Stomach (tissue), 9 donors: ENCODE measurements around the gene PNISR. TPM values are rescaled to one million over a fixed set of nuclear protein-coding genes. Genes with fewer than 3 reads are reported as not detected.

ENCODE experiments used
- DNase-seq, 2 donors: peaks; one replicate each; pipeline versions ENCODE4 v3.0.0 to v3.0.0-alpha.2; 2013 to 2019
- H3K27ac ChIP-seq, 5 donors: fragments of 200-600 bp in 4 of 5; sonication (generic) in 4 of 5; one replicate each; pipeline ENCODE4 v1.5.1; 2013 to 2019; ENCODE audit warnings: mild to moderate bottlenecking in 1 of 5, moderate library complexity in 1 of 5
- H3K27me3 ChIP-seq, 3 donors: fragments of 200-600 bp; sonication (generic); one replicate each; pipeline ENCODE4 v1.5.1; 2017 to 2019; ENCODE audit warnings: mixed run types in 1 of 3
- H3K36me3 ChIP-seq, 4 donors: fragments of 200-600 bp; sonication (generic); 1 replicate in 3 of 4; 2 replicates in 1 of 4; pipeline ENCODE4 v1.5.1; 2016 to 2019
- H3K4me1 ChIP-seq, 4 donors: fragments of 200-600 bp; sonication (generic); one replicate each; pipeline ENCODE4 v1.5.1; 2016 to 2019
- H3K4me3 ChIP-seq, 4 donors: fragments of 200-600 bp; sonication (generic) in 3 of 4; one replicate each; pipeline ENCODE4 v1.5.1; 2016 to 2019; ENCODE audit warnings: mild to moderate bottlenecking in 1 of 4
- H3K9me3 ChIP-seq, 4 donors: fragments of 200-600 bp; sonication (generic); one replicate each; pipeline ENCODE4 v1.5.1; 2016 to 2019
- EP300 ChIP-seq: sonication (generic); formaldehyde crosslinking; IDR thresholded peaks from one replicate; pipeline ENCODE4 v1.6.1; 2017; ENCODE audit warnings: antibody characterized with exemption
- POLR2A ChIP-seq, 4 donors: fragments of 450-650 bp; IDR thresholded peaks; one replicate each; pipeline ENCODE4 v1.6.1; 2016; ENCODE audit warnings: antibody characterized with exemption in 4 of 4, control low read depth in 2 of 4, mild to moderate bottlenecking in 1 of 4, moderate library complexity in 1 of 4
- POLR2AphosphoS5 ChIP-seq, 3 donors: sonication (generic); formaldehyde crosslinking; IDR thresholded peaks; one replicate each; pipeline ENCODE4 v1.6.1; 2016; ENCODE audit warnings: antibody characterized with exemption in 3 of 3
- WGBS, 5 donors: extraction: QIAGEN DNeasy Blood & Tissue Kit in 3 of 5; methylation state at CpG; one replicate each; pipeline versions ENCODE4 v1.1.5 to v1.1.7; 2013 to 2018; 5-methylcytosine and 5-hydroxymethylcytosine counted together
- intact Hi-C: fragments of 100-400 bp; cut with DNase I; formaldehyde crosslinking; loops from one replicate; pipeline ENCODE4 v1.15.1; 2023; ENCODE audit warnings: low total_unique reads
- polyA plus RNA-seq, 3 donors: library from polyadenylated mRNA; stranded (reverse); fragments of 200-250 nt; gene quantifications; one replicate each; pipeline ENCODE4 v1.2.3, GENCODE V29; 2013
- total RNA-seq, 5 donors: library from RNA; depleted of rRNA; stranded (reverse); fragments of >200 nt; gene quantifications; one replicate each; pipeline versions ENCODE4 v1.1.0 to v1.2.3, GENCODE V29; 2014 to 2016
- TF ChIP-seq, protein P1 (sequence below), 7 experiments: fragments of 450-650 bp in 4 of 7; fragments of 200-600 bp in 3 of 7; sonication (generic) in 3 of 7; IDR thresholded peaks; one replicate each; pipeline ENCODE4 v1.5.1; 2016 to 2019; ENCODE audit warnings: antibody characterized with exemption in 7 of 7, control low read depth in 2 of 7, mild to moderate bottlenecking in 1 of 7
- donor health status: healthy with polysubstance abuse.
- donor health status: Bipolar disorder and iron deficiency.
- donor health status: healthy.

The PNISR gene
- total and polyA plus RNA-seq, 8 donors = 16.9 to 320 (median 116) TPM

DNA sequence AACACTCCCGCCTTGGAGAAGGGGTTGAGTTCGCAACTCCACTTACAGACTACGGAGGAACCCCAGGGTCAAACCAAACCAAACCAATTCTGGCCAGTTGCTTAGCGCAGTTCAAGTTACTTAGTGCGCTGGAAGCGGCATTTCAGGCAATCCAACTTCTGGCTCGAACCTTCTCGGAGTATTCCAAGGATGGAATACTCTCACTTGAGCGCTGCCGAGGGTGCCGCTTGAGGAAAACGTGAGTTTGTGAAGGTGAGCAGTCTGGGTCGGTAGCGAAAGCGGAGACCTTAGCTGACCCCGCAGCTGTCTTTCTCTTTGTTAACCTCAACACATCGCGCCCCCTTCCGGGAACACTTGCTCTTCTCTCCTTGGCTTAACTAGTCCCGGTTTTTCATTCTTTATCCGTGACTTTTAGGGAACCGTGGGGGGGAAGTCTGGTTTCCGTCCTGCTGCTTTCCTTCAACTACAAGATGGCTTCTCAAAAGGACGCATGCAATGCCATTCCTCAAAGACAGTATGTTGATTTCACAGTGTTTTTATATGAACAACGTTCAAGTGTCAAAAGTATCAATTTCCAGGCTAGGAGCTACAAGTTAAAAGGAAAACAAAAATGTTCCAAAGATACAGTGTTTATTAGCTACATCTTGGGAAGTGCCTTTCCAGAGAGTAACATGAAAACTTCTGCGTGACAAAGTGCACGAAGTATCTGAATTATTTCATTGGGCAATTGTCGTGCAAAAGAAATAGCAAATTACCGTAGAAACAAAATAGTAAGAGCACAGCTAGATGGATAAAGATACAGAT lies 741 bp upstream of the PNISR start:
- peak overlapping the region; percentile 94 to 99 (median 98) for H3K27ac ChIP-seq
- H3K27me3 ChIP-seq = no peaks in the 10 kb centered on the region
- intact Hi-C loops = no loop called here
- peaks cover 43 to 62% (median 50%) of the 10 kb centered on the region in 4 donors for H3K4me1 ChIP-seq
- DNase-seq = peak; percentile 73 to 93
- no peaks in the 10 kb centered on the region for H3K9me3 ChIP-seq
- H3K36me3 ChIP-seq = peaks cover 0 to 4% (median 3%) of the 10 kb centered on the region in 4 donors
- TF ChIP-seq POLR2A (IDR thresholded peaks at IDR 0.05) (no peak), POLR2AphosphoS5 (IDR thresholded peaks at IDR 0.05) (peak in 1 of 3 donors; percentile 28), EP300 (no peak)
- TF ChIP-seq, protein P1, sequence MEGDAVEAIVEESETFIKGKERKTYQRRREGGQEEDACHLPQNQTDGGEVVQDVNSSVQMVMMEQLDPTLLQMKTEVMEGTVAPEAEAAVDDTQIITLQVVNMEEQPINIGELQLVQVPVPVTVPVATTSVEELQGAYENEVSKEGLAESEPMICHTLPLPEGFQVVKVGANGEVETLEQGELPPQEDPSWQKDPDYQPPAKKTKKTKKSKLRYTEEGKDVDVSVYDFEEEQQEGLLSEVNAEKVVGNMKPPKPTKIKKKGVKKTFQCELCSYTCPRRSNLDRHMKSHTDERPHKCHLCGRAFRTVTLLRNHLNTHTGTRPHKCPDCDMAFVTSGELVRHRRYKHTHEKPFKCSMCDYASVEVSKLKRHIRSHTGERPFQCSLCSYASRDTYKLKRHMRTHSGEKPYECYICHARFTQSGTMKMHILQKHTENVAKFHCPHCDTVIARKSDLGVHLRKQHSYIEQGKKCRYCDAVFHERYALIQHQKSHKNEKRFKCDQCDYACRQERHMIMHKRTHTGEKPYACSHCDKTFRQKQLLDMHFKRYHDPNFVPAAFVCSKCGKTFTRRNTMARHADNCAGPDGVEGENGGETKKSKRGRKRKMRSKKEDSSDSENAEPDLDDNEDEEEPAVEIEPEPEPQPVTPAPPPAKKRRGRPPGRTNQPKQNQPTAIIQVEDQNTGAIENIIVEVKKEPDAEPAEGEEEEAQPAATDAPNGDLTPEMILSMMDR (IDR thresholded peaks at IDR 0.05) = peak in 3 of 7 experiments; percentile 6 to 30 (median 29)
- peak overlapping the region; percentile 60 to 81 (median 76) for H3K4me3 ChIP-seq
- 1 to 3% (median 2%) methylated on average over 29 of the region's 29 CpGs for WGBS, 5 donors

DNA sequence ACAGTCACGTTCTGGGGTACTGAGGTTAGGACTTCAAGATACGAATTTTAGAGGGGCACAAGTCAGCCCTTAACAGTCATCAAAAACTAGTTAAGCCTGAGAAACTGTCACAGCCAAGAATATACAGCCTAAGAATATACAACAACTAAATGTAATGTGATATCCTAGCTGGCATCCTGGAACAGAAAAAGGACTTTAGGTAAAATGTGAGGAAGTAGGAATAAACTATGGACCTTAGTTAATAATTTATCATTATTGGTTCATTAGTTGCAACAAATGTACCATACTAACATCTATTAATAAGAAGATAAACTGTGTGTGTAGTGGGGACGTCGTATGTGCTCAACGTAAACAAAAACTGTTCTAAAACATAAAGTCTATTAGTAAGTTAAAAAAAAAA lies 1.1 kb downstream of the PNISR start:
- H3K36me3 ChIP-seq = no peaks in the 10 kb centered on the region
- DNase-seq = no peak
- WGBS, 5 donors = 31 to 51% (median 34%) methylated on average over 5 of the region's 5 CpGs
- peak overlapping the region in 4 of 5 donors; percentile 94 to 99 (median 98) for H3K27ac ChIP-seq
- intact Hi-C loops = no loop called here
- H3K27me3 ChIP-seq = no peaks in the 10 kb centered on the region
- H3K4me3 ChIP-seq = peak overlapping the region; percentile 60 to 81 (median 76)
- no peaks in the 10 kb centered on the region for H3K9me3 ChIP-seq
- no peak for TF ChIP-seq POLR2A (IDR thresholded peaks at IDR 0.05)
- TF ChIP-seq EP300 = no peak
- no peak for TF ChIP-seq POLR2AphosphoS5 (IDR thresholded peaks at IDR 0.05)
- TF ChIP-seq, protein P1 (IDR thresholded peaks at IDR 0.05) = no peak
- peaks cover 43 to 80% (median 60%) of the 10 kb centered on the region in 4 donors for H3K4me1 ChIP-seq

DNA sequence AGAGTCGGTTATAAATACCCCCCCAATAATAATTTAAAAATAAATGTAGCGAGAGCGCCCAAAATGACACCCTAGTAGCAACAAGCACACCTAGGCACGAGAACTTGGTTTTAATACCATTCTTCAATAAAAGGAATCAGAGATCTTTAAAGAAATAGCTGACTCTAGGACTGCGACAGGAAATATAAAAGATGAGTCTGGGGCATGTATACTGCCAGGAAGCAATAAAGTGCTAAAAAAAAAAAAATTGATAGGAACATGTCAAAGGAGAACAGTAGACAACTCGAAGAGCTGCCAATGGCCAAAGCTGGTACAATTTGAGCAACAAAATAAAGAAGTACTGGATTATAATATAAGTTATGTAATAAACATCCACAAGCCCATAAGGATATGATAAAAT lies 2.2 kb downstream of the PNISR start:
- Histone ChIP-seq H3K27ac (no peak overlapping the region), H3K9me3 (no peaks in the 10 kb centered on the region), H3K36me3 (no peaks in the 10 kb centered on the region), H3K4me1 (peaks cover 43 to 84% (median 65%) of the 10 kb centered on the region in 4 donors), H3K27me3 (no peaks in the 10 kb centered on the region), H3K4me3 (peak overlapping the region in 2 of 4 donors; percentile 75 to 81)
- no peak for TF ChIP-seq POLR2A (IDR thresholded peaks at IDR 0.05)
- intact Hi-C loops = no loop called here
- no peak for DNase-seq
- 77 to 91% (median 89%) methylated on average over 6 of the region's 6 CpGs for WGBS, 5 donors

DNA sequence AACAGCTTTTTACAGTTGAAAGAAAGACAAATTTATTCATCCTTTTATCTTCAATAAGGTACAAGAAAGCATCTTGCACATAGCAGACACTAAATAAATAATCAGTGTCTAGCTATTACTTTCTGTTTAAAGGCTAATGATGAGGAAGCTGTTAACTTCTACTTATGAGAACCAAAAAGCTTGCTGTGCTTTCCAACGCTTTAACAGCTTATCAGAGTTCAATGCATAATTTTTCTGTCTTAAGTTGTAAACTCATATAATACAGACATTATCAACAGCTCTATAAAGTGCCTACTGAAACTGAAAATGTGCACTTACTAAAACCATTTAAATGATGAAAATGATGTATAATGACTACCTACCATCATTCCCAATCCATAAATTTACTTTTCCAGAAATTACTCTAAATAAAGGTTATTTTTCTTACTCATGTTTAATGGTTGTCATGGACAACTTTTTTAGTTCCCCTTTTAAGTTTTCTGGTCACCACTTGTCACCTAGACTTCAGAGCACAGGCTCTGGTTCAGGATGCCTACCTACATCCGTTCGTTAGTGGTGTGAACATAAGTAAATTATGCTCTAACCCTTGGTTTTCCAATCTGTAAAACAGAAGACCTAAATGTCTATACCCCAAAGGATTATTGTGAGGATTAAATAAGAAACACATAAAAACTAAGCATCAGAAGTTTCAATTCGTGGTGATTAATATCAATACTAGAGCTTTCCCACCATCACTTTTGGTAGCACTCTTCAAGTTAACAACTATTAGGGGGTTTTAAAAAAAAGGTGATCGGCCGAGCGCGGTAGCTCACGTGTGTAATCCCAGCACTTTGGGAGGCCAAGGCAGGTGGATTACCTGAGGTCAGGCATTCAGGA lies 8.0 kb downstream of the PNISR start:
- no peak for TF ChIP-seq POLR2AphosphoS5 (IDR thresholded peaks at IDR 0.05)
- no peak overlapping the region for H3K27ac ChIP-seq
- peaks cover 0 to 18% (median 4%) of the 10 kb centered on the region in 4 donors for H3K36me3 ChIP-seq
- H3K27me3 ChIP-seq = no peaks in the 10 kb centered on the region
- H3K9me3 ChIP-seq = no peaks in the 10 kb centered on the region
- no peak overlapping the region for H3K4me3 ChIP-seq
- no peak for DNase-seq
- WGBS, 5 donors = 68 to 81% (median 80%) methylated on average over 9 of the region's 9 CpGs
- H3K4me1 ChIP-seq = peaks cover 25 to 92% (median 58%) of the 10 kb centered on the region in 4 donors
- intact Hi-C loops = no loop called here

DNA sequence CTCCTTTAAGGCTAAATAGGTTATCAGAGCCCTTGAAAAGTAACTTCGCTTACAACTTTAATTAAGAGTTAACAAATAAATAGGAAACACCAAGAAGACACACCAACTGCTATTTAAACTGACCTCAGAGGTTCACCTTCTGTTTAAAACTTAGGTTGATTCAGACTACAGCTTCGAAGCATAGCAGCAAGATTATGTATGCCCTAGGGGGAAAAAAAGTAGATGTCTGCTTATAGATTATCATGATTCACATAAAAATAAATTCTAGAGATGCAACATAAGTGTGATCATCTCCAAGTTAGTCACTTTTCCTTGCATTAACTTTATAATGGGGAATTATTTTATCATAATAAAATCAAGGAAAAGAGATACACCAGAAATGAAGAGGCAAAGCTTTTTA lies 8.9 kb downstream of the PNISR start:
- 30 to 61% (median 48%) methylated on average over 2 of the region's 2 CpGs for WGBS, 5 donors
- no peak for DNase-seq
- peaks cover 0 to 27% (median 13%) of the 10 kb centered on the region in 4 donors for H3K36me3 ChIP-seq
- no peak for TF ChIP-seq POLR2AphosphoS5 (IDR thresholded peaks at IDR 0.05)
- TF ChIP-seq EP300 = no peak
- TF ChIP-seq POLR2A (IDR thresholded peaks at IDR 0.05) = no peak
- TF ChIP-seq, protein P1 (IDR thresholded peaks at IDR 0.05) = no peak
- no peaks in the 10 kb centered on the region for H3K27me3 ChIP-seq
- H3K4me3 ChIP-seq = no peak overlapping the region
- H3K9me3 ChIP-seq = no peaks in the 10 kb centered on the region
- H3K27ac ChIP-seq = no peak overlapping the region
- intact Hi-C loops = no loop called here
- H3K4me1 ChIP-seq = peaks cover 16 to 90% (median 52%) of the 10 kb centered on the region in 4 donors
